H9 (cell line): Measurements from ENCODE around the gene OSTF1. TPM values are rescaled to one million over a fixed set of nuclear protein-coding genes. Genes with fewer than 3 reads are reported as not detected.

Experiments
- DNase-seq: peaks from one replicate; pipeline ENCODE4 v3.0.0-alpha.2; 2017
- H2AFZ ChIP-seq: one replicate; pipeline ENCODE4 v1.6.1; 2013; ENCODE audit warnings: mild to moderate bottlenecking, low read length, control low read depth, moderate library complexity
- H2AK5ac ChIP-seq: 2 replicates; pipeline ENCODE4 v1.6.1; 2013; ENCODE audit warnings: low read length, control low read depth, mixed read lengths; ENCODE audit not compliant: insufficient read length
- H2BK120ac ChIP-seq: one replicate; pipeline ENCODE4 v1.6.1; 2013; ENCODE audit warnings: low read depth, mild to moderate bottlenecking, low read length, control low read depth, inconsistent platforms; ENCODE audit not compliant: poor library complexity, severe bottlenecking
- H2BK12ac ChIP-seq: 2 replicates; pipeline ENCODE4 v1.6.1; 2013; ENCODE audit warnings: low read length, control low read depth, mixed read lengths, low read depth; ENCODE audit not compliant: insufficient read length
- H2BK15ac ChIP-seq: 2 replicates; pipeline ENCODE4 v1.6.1; 2013; ENCODE audit warnings: low read depth, low read length, control low read depth
- H2BK20ac ChIP-seq: one replicate; pipeline ENCODE4 v1.6.1; 2013; ENCODE audit warnings: low read depth, mild to moderate bottlenecking, low read length, control low read depth, inconsistent platforms; ENCODE audit not compliant: poor library complexity, severe bottlenecking
- H2BK5ac ChIP-seq: 2 replicates; pipeline ENCODE4 v1.6.1; 2013; ENCODE audit warnings: low read length, control low read depth, mixed read lengths; ENCODE audit not compliant: insufficient read length
- H3K14ac ChIP-seq: 2 replicates; pipeline ENCODE4 v1.6.1; 2013; ENCODE audit warnings: low read length, control low read depth; ENCODE audit not compliant: insufficient read depth
- H3K18ac ChIP-seq: 2 replicates; pipeline ENCODE4 v1.6.1; 2013; ENCODE audit warnings: low read depth, mild to moderate bottlenecking, mixed read lengths, low read length, control low read depth; ENCODE audit not compliant: insufficient read length
- H3K23ac ChIP-seq: 2 replicates; pipeline ENCODE4 v1.6.1; 2013; ENCODE audit warnings: low read length, control low read depth, mixed read lengths, low read depth; ENCODE audit not compliant: insufficient read length
- H3K23me2 ChIP-seq: 2 replicates; pipeline ENCODE4 v1.6.1; 2013; ENCODE audit warnings: low read depth, mild to moderate bottlenecking, mixed read lengths, low read length, control low read depth; ENCODE audit not compliant: insufficient read length, poor library complexity, severe bottlenecking
- H3K27ac ChIP-seq: 2 replicates; pipeline ENCODE4 v1.5.1; 2013; ENCODE audit warnings: low read length, control low read depth, mixed read lengths, low read depth; ENCODE audit not compliant: insufficient read length
- H3K27me3 ChIP-seq: 2 replicates; pipeline ENCODE4 v1.6.1; 2013; ENCODE audit warnings: low read length, control low read depth, inconsistent platforms; ENCODE audit not compliant: insufficient read depth
- H3K4ac ChIP-seq: 2 replicates; pipeline ENCODE4 v1.6.1; 2013; ENCODE audit warnings: low read depth, mild to moderate bottlenecking, control low read depth, inconsistent platforms, low read length, moderate library complexity
- H3K4me1 ChIP-seq: 2 replicates; pipeline ENCODE4 v1.6.1; 2013; ENCODE audit warnings: low read length, control low read depth, inconsistent platforms; ENCODE audit not compliant: insufficient read depth
- H3K4me2 ChIP-seq: 2 replicates; pipeline ENCODE4 v1.6.1; 2013; ENCODE audit warnings: low read length, control low read depth, mixed read lengths; ENCODE audit not compliant: insufficient read length, insufficient read depth
- H3K56ac ChIP-seq: 2 replicates; pipeline ENCODE4 v1.6.1; 2013; ENCODE audit warnings: low read depth, mild to moderate bottlenecking, mixed read lengths, low read length, control low read depth; ENCODE audit not compliant: insufficient read length
- H3K79me1 ChIP-seq: 2 replicates; pipeline ENCODE4 v1.6.1; 2013; ENCODE audit warnings: low read depth, mild to moderate bottlenecking, moderate library complexity, low read length, control low read depth, inconsistent platforms; ENCODE audit not compliant: insufficient read depth, poor library complexity, severe bottlenecking
- H3K79me2 ChIP-seq: 2 replicates; pipeline ENCODE4 v1.6.1; 2013; ENCODE audit warnings: low read length, control low read depth, inconsistent platforms; ENCODE audit not compliant: insufficient read depth
- H3K9ac ChIP-seq: 2 replicates; pipeline ENCODE4 v1.6.1; 2013; ENCODE audit warnings: low read length, control low read depth, mixed read lengths; ENCODE audit not compliant: insufficient read length; ENCODE audit errors: extremely low read depth
- H3K9me3 ChIP-seq: one replicate; pipeline ENCODE4 v1.6.1; 2013; ENCODE audit warnings: low read depth, low read length, inconsistent platforms; ENCODE audit not compliant: control insufficient read depth
- H3T11ph ChIP-seq: one replicate; pipeline ENCODE4 v1.6.1; 2013; ENCODE audit warnings: mild to moderate bottlenecking, low read length, control low read depth, inconsistent platforms
- H4K20me1 ChIP-seq: one replicate; pipeline ENCODE4 v1.6.1; 2013; ENCODE audit not compliant: control insufficient read depth, insufficient read length, insufficient read depth
- H4K5ac ChIP-seq: 2 replicates; pipeline ENCODE4 v1.6.1; 2013; ENCODE audit warnings: low read depth, mild to moderate bottlenecking, mixed read lengths, low read length, control low read depth; ENCODE audit not compliant: insufficient read length
- H4K8ac ChIP-seq: replicated peaks from 2 replicates; pipeline ENCODE4 v1.6.1; 2013; ENCODE audit warnings: low read length, control low read depth, mixed read lengths, low read depth; ENCODE audit not compliant: insufficient read length
- H4K91ac ChIP-seq: 2 replicates; pipeline ENCODE4 v1.6.1; 2013; ENCODE audit warnings: low read depth, mild to moderate bottlenecking, moderate library complexity, mixed read lengths, low read length, control low read depth; ENCODE audit not compliant: insufficient read length
- H3K27ac Mint-ChIP-seq, 3 experiments: 2 replicates in 2 of 3; 3 replicates in 1 of 3; pipeline ENCODE4 v1.8.0; 2020 to 2021; ENCODE audit warnings: mixed read lengths in 3 of 3, mild to moderate bottlenecking in 1 of 3, moderate library complexity in 1 of 3
- H3K27me3 Mint-ChIP-seq: 2 replicates; pipeline ENCODE4 v1.8.0; 2021; ENCODE audit warnings: low read depth, mild to moderate bottlenecking, moderate library complexity, mixed read lengths
- H3K36me3 Mint-ChIP-seq, 3 experiments: 2 replicates in 2 of 3; 3 replicates in 1 of 3; pipeline ENCODE4 v1.8.0; 2020 to 2021; ENCODE audit warnings: low read depth in 3 of 3, mixed read lengths in 3 of 3; ENCODE audit not compliant: insufficient read depth in 1 of 3
- H3K4me1 Mint-ChIP-seq, 2 experiments: 2 replicates each; pipeline ENCODE4 v1.8.0; 2020; ENCODE audit warnings: mixed read lengths in 2 of 2
- H3K4me3 Mint-ChIP-seq, 2 experiments: 2 replicates in 1 of 2; 3 replicates in 1 of 2; pipeline ENCODE4 v1.8.0; 2020 to 2021; ENCODE audit warnings: mild to moderate bottlenecking in 2 of 2, mixed read lengths in 2 of 2, moderate library complexity in 1 of 2
- H3K9me3 Mint-ChIP-seq, 2 experiments: 2 replicates in 1 of 2; 3 replicates in 1 of 2; pipeline ENCODE4 v1.8.0; 2020; ENCODE audit warnings: mild to moderate bottlenecking in 2 of 2, mixed read lengths in 2 of 2, moderate library complexity in 1 of 2
- CTCF ChIP-seq: fragments of 200-600 bp; sonication (generic); conservative IDR thresholded peaks from 3 replicates; pipeline ENCODE4 v1.8.0; 2021; ENCODE audit warnings: antibody characterized with exemption, mild to moderate bottlenecking
- WGBS: extraction: QIAGEN DNeasy Blood & Tissue Kit; methylation state at CpG from one replicate; pipeline ENCODE4 v1.1.7; 2013; ENCODE audit warnings: missing lambda C conversion rate, low lambda C conversion rate, mixed read lengths; ENCODE audit not compliant: insufficient read length; ENCODE audit errors: extremely low coverage; 5-methylcytosine and 5-hydroxymethylcytosine counted together
- total RNA-seq: library from RNA; stranded (reverse); gene quantifications from 2 replicates; pipeline ENCODE4 v1.2.1, GENCODE V29; 2021

The OSTF1 gene
- total RNA-seq, 1 experiment from 2014 or later: 16.1 TPM

- no CpG with 5 or more reads among the region's 6 CpGs for WGBS
- no peak overlapping the region for H3K9ac ChIP-seq
- no peak overlapping the region for H3K56ac ChIP-seq
- no peaks in the 10 kb centered on the region for H3K23me2 ChIP-seq
- H2AK5ac ChIP-seq: no peak overlapping the region
- Mint-ChIP-seq H3K36me3 (no peaks in the 10 kb centered on the region), H3K27me3 (no peaks in the 10 kb centered on the region), H3K4me3 (no peak overlapping the region), H3K9me3 (no peaks in the 10 kb centered on the region), H3K4me1 (0 out of 4 replicates have a peak, but pooled peaks cover 0 to 3% of the 10 kb centered on the region in 2 experiments), H3K27ac (no peak overlapping the region)
- DNase-seq: no peak
- no peak overlapping the region for H3K4me2 ChIP-seq
- no peak overlapping the region for H3K14ac ChIP-seq
- no peaks in the 10 kb centered on the region for H4K20me1 ChIP-seq
- no peak for TF ChIP-seq CTCF
- H3K9me3 ChIP-seq: no peaks in the 10 kb centered on the region
- H4K5ac ChIP-seq: no peak overlapping the region
- H3T11ph ChIP-seq: no peak overlapping the region
- no peak overlapping the region for H3K4ac ChIP-seq
- H3K23ac ChIP-seq: no peak overlapping the region
- no peak overlapping the region for H4K8ac ChIP-seq
- no peak overlapping the region for H2AFZ ChIP-seq
- H3K27me3 ChIP-seq: no peaks in the 10 kb centered on the region
- no peak overlapping the region for H3K18ac ChIP-seq
- no peak overlapping the region for H2BK12ac ChIP-seq
- no peak overlapping the region for H3K27ac ChIP-seq
- no peak overlapping the region for H4K91ac ChIP-seq
- H3K4me1 ChIP-seq: no peaks in the 10 kb centered on the region
- no peaks in the 10 kb centered on the region for H3K79me2 ChIP-seq
- H2BK20ac ChIP-seq: no peak overlapping the region
- H2BK120ac ChIP-seq: no peak overlapping the region
- H2BK5ac ChIP-seq: no peak overlapping the region
- no peaks in the 10 kb centered on the region for H3K79me1 ChIP-seq
- no peak overlapping the region for H2BK15ac ChIP-seq
Observed at GRCh38 chr9:75106857-75107256, 18.5 kb downstream of the OSTF1 start.
